Measurements from ENCODE around the gene CD8B2.

- no peak for TF ChIP-seq CTCF (conservative IDR thresholded peaks at IDR 0.05; ENCODE audit: low read length)
- TF ChIP-seq EZH2phosphoT487 (IDR thresholded peaks at IDR 0.05; ENCODE audit: borderline replicate concordance, low read depth, low read length): no peak
Observed at GRCh38 chr2:106545007-106545406, 57.8 kb downstream of the CD8B2 start.
